ENCODE data around the gene GALNT9.

GALNT9 gene

DNA sequence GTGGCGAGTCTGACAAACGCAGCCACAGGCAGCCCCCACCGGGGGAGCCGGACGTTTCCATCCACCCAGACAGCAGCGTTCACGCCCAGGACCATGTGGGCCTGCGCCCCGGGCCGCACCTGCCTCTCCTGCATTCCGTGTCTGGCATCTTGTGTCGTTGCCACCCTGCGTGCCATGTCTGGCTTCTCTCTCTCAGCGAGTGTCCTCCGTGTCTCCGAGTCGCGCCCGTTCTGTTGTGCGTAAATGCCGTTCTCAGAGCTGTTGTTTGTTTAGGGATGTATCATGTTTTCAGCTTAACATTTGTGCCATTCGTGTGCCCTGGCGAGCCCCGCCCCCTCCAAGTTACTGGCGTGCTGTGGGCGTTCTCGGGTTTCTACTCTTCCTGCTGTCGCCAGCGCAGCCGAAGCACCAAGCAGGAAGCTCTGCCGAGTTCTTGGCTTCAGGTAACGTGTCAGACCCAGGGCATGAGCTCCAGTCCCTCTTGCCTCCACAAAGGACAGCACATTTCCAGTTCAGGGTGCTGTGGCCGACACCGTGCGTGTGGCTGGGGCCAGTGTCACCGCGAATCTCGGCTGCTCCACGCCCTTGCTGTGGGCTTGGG, 150.5 kb downstream of the GALNT9 start:
- DNase-seq = peak; percentile 21

DNA sequence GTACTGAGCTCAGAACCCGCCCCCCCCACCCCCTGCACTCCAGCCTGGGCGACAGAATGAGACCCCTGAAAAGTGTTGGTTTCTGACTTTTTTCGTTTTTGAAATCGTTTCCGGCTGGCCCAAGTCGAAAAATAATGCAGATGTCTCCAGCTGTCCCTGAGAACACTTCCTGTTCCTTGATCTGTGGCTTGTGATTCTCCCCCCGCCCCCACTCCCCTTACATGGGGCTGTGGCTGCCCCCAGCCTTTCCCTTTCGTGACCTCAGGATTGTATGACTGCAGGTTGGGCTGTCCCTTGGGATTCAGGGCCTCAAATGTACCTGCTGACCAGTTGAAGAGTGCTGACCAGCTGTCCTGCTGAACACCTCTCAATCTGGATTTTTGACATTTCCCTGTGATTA, 151.1 kb downstream of the GALNT9 start:
- DNase-seq = no peak

DNA sequence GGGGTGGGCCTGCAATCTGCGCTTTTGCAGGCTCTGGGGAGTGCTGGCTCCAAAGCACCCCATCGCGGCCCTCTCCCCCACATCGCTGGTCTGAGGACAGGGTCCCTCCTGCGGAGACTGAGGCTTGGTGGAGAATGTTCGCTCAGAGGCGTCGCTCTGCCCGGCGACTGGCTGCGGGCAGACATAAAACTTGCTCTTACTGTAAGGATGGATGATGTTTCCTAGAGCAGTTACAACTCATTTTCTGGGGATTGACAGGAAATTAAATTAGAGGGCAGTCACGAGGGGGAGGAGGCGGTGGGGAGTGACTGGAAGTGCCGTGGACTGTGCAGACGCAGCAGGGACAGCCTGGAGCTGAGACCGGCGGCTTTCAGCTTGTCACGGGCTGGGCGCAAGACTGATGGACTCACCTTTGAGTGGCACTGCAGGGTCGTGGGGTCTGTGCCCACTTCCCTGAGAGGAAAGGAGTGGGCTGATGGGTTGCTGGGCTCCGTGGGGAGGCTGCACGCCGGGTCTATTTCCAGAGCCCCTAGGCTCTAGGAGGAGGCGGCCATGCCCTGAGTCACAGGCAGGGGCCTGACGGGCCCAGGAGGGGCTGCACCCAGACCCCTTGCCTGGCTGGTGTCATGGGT, 152.4 kb downstream of the GALNT9 start:
- DNase-seq = no peak

DNA sequence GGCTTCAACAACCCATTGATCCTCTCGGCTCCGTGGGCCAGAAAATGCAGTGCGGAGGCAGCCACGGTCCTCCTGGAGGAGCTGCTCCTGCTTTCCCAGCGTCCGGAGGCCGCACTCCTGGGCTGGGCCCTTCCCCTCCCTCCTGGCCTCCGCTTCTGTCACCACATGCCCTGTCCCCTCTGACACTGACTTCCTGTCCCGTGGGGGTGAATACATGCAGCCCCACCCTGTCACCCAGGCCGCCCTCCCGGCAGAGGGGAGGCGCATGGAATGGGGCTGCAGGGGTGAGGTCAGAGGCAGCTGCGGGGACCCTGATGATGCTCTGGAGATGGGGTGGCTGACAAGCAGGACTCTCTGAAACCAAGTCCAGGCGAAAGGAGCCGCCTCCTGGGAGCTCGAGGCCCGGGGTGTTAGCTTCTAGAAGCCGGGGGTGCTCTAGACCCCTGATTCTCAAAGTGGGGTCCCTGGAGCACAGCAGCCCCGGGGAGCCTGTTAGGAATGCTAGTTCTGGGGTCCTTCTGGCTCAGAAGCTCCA, 152.9 kb downstream of the GALNT9 start:
- DNase-seq = no peak

DNA sequence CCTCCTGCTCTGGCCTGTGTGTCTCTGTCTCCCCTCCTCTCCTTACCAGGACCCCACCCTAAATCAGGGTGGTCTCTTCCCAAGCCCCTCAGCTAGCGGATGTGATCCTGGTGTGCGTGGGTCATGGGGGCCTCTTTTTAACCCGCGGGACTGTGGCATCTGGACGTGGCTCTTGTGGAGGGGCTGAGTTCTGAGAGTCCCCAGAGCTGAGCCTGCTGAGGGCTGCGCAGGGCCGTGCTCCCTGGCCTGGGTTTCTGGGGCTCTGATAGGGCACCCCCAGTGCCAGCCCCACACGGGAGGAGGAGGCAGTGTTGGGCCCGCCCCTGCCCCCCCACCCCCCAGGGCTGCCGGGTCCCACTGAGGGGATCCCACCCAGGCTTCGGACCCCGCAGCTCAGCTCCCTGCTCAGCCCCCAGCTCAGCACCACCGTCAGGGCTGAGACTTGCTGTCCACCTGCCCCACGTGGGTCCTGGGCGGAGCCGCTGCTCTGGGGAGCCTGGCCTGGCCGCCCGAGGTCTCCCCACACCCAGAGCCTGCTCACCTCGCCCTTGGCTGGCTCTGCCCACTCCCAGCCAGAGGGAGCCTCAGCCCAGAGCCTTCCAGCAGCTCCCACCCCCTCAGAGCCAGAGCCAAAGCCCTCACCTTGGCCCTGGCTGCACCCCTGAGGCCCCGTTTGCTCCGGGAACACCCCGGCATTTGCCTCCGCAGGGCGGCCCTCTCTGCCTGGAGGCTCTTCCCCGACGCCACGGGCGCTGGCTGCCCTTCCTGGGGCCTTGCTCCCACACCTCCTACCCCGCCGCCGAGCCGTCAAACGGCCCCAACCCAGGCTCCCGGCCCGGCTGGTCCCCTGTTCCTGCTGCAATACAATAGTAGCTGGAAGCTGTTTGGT, 153.6 kb downstream of the GALNT9 start:
- DNase-seq = no peak

DNA sequence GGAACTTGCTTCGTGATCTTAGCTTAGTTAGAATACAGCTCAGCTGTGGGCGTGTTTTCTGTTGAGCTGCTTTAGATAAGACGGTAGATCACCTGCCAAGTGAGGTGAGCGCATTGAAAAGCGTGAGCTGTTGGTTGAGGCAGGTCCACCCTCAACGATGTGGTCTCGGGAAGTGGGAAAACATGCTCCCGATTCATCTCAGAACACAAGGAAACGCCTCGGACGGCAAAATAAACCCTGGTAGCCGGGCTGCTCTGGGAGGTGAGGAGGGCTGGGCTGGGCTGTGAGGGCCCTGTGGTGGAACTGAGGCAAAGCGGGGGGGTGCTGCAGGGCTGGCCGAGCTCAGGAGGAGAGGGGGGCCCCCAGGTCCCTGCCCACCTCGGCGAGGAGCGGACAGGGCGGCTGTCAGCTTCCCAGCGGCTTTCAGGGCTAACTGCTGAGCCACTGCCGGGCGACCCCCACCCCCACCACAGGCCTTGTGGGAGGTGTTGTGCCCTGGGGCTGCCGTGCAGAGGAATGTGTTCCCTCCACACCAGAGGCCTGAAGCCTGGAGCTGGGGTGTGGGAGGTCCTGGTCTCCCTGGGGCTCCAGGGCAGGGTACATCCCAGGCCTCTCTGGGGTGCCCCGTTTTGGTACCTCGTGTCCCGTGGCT, 154.4 kb downstream of the GALNT9 start:
- no peak for DNase-seq

DNA sequence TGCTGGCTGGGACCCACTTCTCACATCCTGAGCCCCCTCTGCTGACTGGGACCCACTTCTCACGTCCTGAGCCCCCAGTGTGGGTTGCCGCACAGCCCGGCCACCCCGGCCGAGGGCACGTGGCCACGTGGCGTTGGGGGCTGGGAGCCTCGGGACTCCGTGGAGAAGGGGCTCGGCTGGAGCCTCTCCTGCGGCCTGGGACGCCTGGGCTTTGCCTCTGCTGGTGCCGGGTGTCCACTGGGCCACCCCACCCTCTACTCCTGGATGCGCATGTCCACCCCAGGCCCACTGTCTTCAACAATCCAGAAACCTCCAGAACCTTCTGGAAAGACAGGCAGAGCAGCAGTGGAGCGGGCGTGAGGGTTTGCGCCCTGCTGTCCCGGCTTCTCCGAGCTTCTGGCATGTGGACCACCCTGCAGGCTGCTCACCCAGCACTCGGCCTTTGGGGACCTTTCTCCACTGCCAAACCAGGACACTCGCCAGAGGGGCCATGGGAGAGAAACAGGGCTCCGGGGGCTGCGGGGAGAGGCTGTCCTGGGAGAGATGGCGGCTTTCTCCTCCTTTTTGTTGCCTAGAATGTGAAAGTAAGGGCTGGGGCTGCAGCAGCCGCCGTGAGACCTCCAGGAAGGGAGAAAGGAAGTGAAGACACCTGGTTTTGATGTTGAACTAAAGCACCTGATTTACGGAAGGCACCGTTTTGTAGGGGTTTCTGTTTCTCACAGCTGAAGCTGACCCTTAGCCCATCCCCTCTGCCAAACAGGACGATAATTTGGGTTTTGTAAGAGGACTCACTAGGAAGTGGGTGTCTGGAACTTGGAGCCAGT, 155.2 kb downstream of the GALNT9 start:
- DNase-seq = no peak

DNA sequence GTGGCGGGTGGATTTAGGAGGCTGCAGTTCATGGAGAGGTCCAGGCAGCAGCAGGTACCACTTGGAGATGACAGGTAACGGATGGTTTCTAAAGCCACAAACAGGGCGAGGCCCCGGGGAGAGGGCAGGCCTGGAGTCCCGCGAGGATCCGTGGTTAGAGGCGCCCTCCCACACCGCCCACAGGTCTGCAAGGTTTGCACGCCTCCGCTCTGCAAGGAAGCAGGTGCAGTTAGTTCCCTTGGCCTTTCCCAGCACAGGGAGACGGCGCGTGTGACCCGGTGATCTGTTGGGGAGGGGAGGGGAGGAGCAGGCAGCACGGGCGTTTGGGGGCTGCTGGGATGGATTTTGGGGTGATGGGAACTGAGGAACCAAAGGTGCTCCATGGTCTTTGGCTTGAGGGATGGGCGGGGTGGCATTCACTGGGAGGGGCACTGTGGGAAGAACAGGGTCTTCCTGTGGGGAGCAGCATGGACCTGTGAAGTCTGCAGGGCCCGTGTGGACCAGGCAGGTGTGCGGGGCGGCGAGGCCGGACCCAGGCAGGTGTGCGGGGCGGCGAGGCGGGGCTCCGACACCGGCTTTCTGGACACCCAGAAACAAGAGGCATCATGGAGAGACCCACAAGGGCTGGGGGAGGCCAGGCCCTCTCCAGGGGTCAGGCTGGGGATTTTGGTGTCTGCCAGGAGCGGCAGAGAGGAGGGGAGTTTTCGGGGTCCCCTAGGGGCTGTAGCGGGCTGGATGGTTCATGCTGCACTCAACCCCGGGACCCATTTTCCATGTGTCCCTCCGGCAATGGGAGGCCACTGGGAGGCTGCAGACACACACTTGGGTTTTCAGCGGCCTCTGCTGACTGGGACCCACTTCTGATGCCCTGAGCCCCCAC, 156.0 kb downstream of the GALNT9 start:
- no peak for DNase-seq

DNA sequence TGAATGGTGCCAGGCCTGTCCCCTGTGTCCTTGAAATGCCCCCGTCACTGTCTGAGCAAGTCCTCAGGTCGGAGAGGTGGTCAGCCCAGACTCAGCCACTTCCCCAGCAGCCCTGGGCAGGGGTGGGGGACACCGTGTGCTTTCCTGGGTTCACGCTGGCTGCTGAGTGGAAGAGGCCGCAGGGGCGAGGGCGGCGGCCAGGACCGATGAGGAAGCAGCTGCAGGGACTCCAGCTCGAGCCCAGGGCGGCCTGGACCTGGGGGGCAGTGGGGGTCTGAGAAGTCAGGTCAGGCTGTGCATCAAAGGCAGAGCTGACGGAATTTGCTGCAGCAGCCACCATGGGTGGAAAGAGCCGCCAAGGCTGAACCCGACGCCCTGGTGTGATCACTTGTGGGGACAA, 156.8 kb downstream of the GALNT9 start:
- no peak for DNase-seq

DNA sequence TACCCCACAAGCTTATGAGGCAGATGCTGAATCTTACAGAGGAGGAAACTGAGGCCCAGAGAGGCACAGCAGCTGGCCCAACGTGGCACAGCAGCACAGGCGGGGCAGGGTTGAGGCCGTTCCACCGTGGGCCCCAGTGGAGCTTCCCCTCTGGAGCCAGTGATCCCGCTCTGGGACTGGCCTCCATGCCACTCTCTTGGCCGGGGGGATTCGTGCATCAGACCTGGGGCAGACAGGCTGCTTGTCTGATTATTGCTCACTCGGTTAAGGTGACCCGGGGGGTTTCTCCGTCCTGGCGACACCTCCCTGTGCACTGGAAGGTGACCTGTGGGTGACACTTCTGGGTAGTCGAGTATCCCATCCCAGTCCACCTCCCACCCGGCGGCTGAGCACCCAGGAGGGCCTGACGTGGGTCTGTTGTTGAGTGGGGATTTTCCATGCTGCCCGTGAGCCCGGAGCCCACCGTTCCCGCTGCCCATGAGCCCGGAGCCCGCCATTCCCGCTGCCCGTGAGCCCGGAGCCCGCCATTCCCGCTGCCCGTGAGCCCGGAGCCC, 157.3 kb downstream of the GALNT9 start:
- DNase-seq = no peak

DNA sequence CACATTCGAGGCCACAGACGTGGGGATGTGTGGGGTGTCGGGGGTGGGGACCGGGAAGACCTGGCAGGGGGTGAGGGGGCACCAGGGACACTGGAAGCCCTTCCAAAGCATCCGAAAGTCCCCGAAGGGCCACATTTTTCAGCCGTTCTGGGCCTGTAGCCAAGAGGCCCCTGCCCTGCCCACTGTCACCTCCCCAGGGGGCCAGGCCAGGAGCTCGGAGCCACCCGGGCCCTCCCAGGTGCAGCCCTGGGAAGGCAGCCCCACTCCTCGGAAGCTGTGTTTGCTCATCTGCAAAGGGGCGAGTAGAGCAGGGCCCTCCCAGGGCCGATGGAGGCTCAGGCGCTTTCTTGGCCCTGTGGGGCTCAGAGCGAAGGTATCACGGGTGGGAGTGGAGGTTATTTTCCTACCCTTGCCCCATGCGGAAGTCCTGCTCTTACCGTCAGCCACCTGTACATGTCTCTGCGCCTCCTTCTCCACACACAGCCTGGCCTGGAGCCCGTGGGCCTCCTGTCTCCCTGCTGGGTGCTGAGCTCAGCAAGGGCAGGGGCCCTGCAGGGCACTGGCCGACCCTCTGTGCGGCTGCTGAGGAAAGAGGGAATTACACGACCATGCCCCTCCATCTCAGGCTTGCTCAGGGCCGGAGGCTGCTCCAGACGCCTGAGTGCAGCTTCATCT, 158.0 kb downstream of the GALNT9 start:
- no peak for DNase-seq

DNA sequence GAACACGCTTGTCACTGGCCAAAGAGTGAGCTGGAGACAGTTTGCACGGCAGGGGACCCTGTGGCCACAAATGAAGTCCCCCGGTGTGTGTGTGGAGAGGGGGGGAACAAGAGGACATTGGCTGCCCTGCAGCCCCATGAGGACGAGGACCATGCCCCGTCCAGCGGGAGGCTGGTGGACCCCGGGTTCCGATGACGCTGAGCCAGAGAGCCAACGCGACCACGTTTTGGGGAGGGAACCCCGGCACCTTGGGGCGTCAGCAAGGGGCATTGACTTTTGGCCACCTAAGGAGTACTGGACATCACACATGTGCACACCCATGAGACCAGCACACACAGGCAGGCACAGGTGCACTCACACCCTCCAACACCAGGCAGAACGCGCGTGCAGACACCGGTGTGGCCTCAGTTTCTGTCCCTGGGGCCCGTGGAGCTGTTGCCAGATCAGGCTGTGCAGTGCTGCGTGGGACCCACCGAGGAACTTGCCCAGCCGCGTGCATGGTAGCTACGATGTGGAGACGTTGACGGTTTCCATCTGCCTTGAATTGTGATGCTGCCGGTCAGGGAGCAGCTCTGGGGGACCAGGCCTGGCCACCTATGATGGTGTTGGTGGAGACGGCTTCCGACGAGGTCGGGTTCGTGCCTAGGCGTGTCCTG, 158.6 kb downstream of the GALNT9 start:
- DNase-seq = no peak

DNA sequence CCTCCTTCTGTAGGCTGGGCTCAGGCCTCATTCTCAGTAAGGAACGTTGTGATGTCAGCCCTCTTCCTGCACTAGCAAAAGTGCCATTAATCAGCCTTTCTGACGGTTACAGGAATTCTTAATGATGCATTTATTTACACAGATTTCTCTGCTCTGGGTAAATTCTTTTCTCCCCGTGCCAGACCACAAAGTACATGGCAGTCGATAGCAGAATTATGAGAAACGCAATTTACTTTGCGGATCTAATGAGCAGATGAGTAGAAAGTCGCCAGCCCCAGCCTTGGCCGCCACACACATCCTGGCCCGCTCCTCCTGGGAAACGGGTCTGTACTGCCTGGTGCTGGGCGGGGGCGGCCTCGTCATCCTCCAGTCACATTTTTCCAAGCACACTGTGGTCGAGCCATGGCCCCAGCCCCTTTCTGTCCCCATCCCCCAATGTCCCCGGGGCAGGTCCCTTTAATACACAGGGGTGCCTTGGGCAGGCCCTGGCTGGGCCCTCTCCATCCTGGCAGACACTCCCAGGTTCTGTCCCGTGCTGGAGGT, 159.2 kb downstream of the GALNT9 start:
- no peak for DNase-seq

DNA sequence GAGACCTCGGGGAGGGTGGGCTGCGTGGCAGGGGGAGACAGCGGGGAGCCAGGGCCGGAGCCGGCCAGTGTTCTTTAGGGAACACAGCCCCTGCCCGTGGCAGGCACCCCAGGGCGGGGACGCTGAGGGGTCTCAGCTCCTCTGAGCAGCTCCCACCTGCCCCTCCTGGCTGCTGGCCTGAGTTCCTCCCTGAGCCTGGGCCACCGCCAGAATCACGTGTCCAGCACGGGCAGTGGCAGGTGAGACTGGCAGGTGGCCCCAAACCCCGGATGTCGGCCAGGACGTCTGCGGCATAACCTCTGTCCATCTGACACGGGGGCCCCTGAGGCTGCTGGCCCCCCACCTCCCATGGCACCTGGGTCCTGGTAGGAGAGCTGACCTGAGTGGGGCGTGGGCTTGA, 160.0 kb downstream of the GALNT9 start:
- no peak for DNase-seq

DNA sequence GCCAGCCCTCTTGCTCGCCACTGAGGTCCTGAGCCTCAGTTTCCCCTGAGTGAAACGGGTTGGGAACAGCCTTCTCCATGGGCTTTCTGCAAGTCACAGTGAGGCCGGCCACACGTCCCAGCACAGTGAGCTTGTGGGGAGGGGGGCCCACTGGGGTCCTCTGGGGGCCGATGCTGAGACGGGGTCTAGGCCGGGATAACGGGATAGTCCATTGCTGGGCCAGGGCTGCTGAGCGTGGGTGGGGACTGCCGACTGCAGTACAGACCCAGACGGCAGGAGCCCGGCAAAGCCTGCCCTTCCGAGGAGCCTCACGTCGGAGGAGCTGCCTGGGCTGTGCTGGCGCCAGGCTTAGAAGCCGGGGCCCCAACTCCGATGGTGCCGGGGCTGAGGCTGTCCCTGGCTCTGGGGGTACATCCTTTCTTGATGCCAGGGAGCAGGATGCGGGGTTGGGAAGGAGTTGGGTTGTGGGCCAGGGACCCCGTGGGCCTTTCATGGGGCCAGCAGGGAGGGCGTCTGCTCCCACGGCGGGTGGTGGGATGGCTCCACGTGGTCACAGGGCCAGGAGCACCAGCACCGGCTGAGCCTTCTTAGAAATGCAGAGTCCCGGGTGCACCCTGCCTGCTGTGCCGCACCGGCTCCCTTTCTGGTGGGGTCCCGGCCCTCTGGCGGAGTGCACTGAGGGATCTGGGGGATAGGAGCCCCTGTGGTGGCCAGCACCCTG, 160.9 kb downstream of the GALNT9 start:
- no peak for DNase-seq

DNA sequence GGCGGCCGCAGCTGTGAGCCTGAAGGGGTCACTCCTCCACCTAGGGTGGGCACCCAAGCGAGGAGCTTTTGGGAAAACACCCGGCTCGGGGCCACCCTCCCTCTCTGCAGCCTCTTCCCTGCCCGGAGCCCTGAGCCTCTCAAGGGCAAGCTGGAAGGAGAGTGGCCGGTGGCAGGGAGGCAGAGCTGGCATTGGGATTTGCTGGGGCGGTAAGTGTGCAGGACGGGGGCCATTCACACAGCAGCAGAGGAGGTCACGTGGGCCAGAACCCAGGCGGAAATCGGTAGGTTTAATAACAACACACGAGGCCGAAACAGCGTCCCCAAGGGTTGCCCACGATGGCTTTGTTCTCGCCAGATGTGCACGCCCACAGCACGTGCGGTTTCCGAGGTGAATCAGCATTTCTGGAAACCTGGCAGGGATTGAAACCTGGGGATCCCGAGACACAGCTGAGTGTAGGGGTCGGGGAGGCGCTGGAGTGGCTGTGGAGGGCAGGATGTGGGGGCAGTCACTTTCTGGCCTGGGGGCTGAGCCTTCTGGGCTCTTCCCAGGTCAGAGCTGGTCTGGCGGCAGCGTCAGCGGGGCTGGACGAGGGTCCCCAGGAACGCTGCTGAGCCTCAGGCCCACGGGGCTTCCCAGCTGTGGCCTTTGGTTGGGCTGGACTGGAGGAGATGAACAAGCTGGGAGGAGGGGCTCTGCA, 161.6 kb downstream of the GALNT9 start:
- no peak for DNase-seq

DNA sequence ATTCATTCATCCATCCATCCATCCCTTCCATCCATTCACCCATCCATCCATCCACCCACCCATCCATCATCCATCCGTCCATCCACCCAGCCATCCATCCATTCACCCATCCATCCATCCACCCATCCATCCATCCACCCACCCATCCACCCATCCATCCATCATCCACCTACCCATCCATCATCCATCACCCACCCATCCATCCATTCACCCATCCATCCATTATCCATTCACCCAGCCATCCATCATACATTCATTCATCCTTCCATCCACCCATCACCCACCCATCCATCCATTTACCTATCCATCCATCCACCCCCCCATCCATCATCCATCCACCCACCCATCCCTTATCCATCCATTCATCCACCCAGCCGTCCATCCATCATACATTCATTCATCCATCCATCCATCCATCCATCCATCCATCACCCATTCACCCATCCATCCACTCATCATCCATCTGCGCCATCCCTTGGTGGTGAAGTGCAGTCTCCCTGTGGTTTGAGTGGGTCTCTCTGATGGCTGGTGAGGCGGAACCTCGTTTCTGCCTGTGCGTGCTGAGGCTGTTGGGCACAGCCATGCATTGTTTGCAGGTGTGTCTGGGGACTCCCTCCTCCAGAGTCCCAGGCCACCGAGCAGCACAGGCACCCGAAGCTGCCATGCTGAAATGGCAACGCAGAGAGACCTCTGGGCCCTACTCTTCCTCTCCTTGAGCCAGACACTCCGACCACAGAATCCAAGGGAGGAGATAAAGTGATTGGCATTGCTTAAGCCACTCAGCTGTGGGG, 162.4 kb downstream of the GALNT9 start:
- no peak for DNase-seq

Data from NCI-H2227 treated with DMSO at 0.1 percent for 48 hours (cell line).